IPS DF 4.7 (cell line): ENCODE measurements around the gene GRIA1.

ENCODE experiments used
- DNase-seq: peaks from one replicate; pipeline ENCODE4 v3.0.0-alpha.2; 2013; ENCODE audit warnings: low spot score; ENCODE audit errors: extremely low read depth

GRIA1 gene

DNA sequence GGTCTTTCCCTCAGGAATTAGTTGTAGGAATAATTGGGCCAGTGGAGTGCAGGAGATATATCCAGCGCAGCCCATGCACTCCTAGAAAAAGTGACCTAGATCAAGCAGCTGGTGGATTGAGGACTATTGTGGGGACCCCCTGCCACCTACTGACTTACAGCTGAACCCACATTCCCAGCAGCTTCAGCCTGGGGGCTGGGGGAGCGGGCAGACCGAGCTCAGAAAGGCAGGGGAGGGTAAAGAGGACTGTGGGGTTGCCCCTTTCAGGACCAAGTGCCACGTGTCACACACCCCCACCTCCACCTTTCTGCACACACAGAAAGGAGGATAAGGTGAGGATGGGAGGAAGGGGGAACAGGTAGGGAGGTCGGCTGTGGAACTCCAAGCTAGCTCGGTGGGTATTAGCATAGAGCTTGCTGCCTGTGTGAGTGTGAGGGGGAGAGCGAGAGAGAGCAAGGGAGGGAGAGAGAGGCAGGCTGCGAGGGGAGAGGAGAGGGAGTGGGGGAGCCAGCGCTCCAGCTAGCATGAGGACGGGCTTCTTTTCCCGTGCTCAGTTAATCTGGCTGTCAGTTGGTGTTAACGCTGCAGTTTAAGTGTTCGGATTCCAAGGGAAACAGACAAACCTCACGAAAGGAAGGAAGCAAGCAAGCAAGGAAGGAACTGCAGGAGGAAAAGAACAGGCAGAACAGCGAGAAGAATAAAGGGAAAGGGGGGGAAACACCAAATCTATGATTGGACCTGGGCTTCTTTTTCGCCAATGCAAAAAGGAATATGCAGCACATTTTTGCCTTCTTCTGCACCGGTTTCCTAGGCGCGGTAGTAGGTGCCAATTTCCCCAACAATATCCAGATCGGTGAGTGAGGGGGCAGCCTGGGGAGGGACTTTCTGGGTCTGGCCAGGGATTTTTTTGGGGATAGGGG lies at the start of gene GRIA1:
GRIA1 (plus strand) TSS at position 553 of the 920 bp plus-strand sequence.
- no peak for DNase-seq

DNA sequence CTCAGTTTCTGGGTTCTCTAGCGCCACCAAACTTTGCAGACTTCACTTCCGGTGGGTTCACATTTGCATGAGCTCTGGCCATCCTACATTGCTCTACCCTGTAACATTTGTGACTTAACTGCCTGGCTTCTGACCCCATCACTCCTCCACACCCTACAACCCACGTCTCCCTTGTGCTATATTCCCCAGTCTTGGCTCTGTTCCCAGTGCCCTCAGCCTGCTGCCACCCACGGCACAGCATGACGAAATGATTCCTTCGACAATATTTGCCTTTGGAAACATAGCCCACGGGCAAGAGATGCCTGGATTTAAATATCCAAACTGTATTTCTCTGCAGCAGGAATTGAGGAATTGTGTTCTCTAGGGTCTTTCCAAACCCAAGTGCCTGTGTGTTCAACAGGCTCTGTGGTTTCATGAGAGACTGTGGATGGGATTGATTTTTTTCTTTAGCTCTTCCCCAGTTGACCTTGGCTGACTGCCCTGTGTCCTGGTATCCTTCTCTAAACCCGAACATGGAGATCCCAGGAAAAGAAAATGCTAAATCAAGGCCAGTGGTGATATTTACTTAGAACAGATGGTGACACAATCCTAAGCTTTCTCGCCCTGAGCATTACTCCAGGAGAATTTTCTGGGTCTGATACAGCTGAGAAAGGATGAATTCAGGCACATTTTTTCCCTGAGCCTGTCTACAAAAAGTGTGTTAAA lies 44.4 kb upstream of the GRIA1 start:
- DNase-seq: no peak

DNA sequence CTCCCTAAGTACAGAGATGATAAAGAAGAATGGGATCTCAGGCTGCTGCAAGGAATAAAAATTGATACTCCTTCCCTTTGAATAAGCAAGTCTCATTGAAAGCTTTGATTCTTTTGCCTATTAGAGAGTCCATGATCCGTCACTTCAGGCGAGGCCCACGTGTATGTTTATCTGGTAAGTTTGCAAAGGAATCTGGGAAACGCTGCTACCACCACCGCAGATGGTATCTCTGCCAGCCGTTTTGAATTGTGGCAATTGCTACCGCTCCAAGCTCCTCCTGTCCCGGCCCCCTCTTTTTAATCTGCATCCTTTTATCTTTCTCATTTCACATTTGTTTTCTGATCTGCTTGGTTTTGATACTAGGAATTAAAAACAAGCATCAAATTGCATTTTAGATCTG lies 42.9 kb upstream of the GRIA1 start:
- no peak for DNase-seq

- DNase-seq: no peak
Measured at GRCh38 chr5:153456354-153456753, 34.1 kb upstream of the GRIA1 start.

DNA sequence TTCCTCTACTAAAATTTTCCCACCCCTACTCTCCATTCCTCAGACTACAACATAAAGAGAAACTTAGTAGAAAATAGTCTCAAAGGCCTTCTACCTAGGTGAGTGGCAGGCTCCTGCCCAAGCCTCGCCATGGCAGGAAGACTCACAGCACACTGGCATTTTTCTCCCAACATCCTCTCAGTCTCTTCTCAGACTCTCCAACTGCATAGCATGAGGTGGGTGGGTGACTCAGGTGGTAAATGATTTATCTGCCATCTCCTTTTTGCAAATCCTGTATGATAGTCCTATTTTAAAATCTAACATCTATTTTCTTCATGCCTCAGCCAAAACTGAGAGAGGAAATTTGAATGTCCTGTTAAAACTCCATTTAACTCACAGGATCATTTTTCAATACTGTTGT lies 33.5 kb upstream of the GRIA1 start:
- no peak for DNase-seq

DNA sequence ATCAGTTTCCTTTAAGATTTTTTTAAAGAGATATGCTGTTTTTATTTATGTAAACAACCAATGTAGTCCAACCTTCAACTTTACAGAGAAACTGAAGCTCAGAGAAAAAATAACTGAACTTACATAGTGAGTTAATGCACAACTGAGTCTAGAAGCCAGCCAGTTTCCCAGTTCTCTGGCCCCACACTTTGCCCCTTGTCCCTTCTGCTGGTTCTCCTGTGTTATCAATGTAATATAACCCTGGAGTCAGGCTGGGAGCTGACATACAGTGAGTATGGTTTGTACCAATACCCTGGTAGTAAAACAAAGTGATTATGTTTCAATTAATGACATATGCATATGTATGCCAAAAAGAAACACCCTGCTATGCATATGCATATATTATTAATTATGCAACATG lies 32.2 kb upstream of the GRIA1 start:
- DNase-seq: no peak

DNA sequence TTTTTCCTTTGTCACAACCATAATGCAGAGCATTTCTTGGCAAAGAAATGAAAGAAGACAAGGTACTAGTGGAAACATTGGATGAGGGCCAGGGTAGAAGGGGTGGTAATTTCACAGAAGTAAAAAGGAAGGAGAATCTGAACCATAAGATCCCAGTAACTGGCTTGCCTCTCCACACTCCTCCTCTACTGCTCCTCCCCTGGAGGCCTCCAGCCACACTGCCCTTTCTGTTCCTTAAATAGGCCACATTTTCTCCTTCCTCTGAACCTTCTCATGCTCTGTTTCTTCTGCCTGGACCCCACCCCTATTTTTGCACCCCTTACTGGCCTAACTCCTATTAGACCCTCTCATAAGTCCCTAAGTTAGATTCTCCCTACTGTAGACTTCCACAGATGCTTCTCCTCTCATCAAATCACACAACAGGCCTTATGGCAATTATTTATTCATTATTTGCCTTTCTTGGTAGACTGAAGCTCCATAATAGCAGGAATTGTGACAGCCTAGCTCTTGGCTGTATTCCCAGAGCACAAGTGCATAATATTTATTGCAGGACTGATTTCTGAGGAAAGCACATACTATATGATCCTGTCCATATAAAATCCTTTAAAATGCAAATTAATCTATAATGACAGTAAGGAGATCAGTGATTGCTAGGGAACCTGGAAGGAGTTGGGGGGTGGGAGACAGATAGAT lies 31.3 kb upstream of the GRIA1 start:
- DNase-seq: no peak

DNA sequence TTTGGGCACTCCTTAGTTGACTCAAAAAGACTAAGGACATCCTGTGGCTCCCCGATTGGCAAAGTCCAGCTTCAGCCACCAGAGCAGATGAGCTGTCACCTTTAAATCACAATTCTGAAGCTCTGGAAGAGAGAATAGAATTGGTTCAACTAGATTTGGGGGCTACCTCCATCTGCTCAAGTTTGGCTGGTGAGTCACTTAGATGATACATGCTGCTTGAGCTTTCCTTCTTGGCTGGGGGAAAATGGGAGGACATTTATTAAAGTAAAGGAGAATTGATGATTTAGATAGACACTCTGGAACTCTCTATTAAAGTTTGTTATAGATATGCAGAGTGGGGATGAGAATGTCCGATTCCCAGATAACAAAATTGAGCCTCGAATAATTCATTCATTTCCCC lies 30.0 kb upstream of the GRIA1 start:
- no peak for DNase-seq

GRCh38 chr5:153461341-153461740 lies 29.1 kb upstream of the GRIA1 start:
- DNase-seq: no peak

GRCh38 chr5:153463806-153464205 lies 26.7 kb upstream of the GRIA1 start:
- DNase-seq: no peak

GRCh38 chr5:153467546-153467945 lies 22.9 kb upstream of the GRIA1 start:
- no peak for DNase-seq

DNA sequence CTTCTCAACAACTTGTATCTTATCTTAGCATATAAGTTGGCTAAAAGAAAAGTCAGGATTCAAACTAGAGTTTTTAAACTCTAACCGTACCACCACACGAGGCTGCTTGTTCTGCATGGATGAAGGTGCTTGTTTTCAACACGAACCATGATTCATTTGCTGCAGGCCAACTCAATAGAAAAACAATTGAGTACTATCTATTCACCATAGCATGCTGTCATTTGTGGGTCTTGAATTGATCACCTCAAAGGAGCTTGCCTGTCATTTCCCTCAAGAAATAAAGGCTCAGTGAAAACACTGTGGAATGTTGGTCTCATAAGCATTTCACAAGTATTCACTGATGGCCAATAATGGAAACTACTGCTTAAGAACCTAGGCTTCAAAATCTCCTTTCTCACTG lies 21.0 kb upstream of the GRIA1 start:
- no peak for DNase-seq

DNA sequence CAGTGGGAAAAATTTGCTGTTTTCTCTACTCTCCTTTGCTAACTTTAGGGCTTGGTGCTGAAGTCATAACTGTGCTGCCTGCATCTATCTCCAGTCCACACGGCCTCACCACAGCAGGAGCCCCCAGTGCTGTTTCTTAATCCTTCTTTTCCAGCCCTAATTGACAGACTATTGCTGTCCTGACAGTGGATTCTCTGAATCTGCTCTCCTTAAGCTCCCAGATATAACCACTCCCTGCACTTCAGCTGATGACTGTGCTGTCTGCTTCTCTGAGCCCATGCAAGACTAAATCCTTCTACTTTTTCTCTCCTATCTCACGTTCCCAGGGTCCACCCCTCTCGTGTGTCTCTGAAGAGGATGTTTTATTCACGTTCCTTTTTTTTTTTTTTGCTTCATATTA lies 19.7 kb upstream of the GRIA1 start:
- no peak for DNase-seq

GRCh38 chr5:153476767-153477166 lies 13.7 kb upstream of the GRIA1 start:
- no peak for DNase-seq

- no peak for DNase-seq
Measured at GRCh38 chr5:153480401-153480800, 10.1 kb upstream of the GRIA1 start.

- no peak for DNase-seq
Measured at GRCh38 chr5:153483482-153483881, 7.0 kb upstream of the GRIA1 start.

- no peak for DNase-seq
Measured at GRCh38 chr5:153485641-153486040, 4.8 kb upstream of the GRIA1 start.

DNA sequence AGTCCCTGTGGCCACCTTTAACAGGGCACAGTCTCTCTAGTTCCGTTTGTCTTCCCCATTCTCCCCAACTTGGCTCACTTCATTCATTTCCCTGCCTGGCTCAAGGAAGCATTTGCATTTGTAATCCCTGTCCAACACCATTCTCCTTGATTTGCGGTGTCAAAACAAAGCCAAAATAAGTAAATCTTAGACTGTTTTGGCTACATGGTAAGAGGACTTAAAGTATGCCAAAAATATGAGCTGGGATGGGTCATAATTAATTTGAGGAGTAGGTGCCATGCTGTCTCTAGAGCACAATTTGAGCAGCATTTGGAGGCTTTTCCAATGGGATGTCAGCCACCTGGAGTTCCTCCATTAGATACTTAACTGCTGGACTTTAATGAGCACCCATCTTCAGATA lies 3.7 kb upstream of the GRIA1 start:
- no peak for DNase-seq

DNA sequence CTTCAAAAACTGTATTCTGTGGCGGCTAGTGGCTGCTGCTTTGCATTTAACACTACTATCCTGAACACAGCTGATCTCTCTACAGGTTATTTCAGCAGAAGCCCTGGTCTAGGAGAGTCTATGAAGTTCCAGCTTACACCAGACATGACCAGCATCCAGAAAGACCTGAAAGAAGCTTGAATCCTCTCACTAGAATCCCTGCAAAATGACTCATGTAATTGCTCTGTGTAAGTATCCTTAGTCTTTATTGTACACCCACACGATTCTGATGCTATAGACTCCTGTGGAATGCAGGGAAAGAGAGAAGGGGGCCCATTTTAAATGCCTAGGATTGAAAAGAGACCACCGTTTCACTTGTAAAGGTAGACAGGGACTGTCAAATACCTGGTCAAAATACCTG lies 859 bp upstream of the GRIA1 start:
- DNase-seq: no peak

GRCh38 chr5:153491038-153491744 lies 721 bp downstream of the GRIA1 start:
- DNase-seq: no peak

DNA sequence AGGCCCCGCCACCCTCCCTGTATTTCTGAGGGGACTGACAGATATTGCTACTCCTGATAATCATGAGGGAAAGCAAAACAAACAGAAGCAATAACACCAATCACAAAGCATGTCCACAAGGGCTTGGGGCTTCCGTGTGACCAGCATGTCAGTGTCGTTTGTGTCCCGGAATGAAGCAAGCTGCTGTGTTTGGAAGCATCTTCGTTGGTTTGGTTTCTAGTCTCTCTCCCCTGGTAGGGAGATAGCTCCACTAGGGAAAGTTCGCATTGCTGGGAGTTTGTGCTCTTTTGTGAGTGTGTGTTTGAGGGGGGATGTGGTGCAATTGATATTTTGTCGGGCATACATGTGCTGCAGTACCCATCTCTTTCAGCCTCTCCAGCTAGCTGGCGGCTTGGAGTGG lies 1.4 kb downstream of the GRIA1 start:
- DNase-seq: no peak

DNA sequence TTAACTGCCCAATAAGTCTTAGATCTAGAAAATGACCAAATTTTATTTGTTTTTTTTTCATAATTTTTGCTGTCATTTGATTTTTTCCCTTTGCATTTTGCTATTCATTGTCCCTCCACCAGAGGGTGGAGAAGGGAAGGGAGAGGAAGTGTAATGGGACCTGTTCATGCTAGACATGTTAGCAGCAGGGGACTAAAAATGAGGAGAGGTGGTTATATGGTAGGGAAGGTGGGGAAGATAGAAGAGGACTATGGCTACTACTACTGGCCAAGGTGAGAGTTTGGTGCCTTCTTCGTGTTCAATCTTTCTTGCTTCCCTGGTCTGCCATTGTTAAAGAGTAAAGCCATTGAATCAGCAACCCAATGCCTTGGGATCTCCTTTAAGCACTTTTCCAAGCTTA lies 6.4 kb downstream of the GRIA1 start:
- no peak for DNase-seq
